Daoy (cell line): ENCODE measurements around the gene FBXO17. TPM values are rescaled to one million over a fixed set of nuclear protein-coding genes. Genes with fewer than 3 reads are reported as not detected.

ENCODE experiments used
- DNase-seq: peaks from one replicate; pipeline ENCODE4 v3.0.0-alpha.2; 2015; ENCODE audit warnings: low read depth
- total RNA-seq: library from RNA; depleted of rRNA; stranded (reverse); fragments of >200 nt; shearing (Covaris generic); gene quantifications from 2 replicates; pipeline ENCODE4 v1.2.3, GENCODE V29; 2014; rRNA removed

FBXO17 gene
- total RNA-seq, 1 experiment from 2014 or later, result 12.6 TPM

DNA sequence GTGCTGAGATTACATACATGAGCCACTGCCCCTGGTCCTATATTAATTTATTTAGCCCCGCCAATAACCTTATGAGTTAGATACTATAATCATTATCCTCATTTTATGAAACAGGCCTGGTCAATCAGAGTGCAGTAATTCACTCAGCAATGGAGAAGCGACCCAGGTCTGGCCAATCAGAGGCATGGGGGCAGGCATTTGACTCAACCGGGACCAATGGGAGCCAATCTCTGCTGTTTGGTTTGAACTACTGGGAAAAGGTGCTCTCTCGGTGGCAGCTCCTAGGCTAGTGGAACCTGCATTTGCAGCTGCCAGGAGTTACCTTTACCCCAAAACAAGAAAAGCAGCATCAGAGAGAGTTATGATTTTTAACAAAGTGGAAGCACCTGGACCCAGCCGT, 82.7 kb downstream of the FBXO17 start:
- no peak for DNase-seq

- no peak for DNase-seq
These were observed 83.8 kb downstream of the FBXO17 start for GRCh38 chr19:38891771-38892170.

Other genes with a start within 250 kb of the FBXO17 start
- not detected in 2 replicates for gene CAPN12, start 231.3 kb downstream of the FBXO17 start, total RNA-seq
- gene LGALS7, start 202.2 kb downstream of the FBXO17 start, total RNA-seq, result not detected in 2 replicates
- not detected in 2 replicates for gene LGALS7B, start 186.5 kb downstream of the FBXO17 start, total RNA-seq
- gene LGALS4, start 162.8 kb downstream of the FBXO17 start, total RNA-seq, result not detected in 2 replicates
- 23.8 and 24.5 TPM in 2 replicates for gene ECH1, start 143.9 kb downstream of the FBXO17 start, total RNA-seq
- 293 and 361 TPM in 2 replicates for gene HNRNPL, start 125.8 kb downstream of the FBXO17 start, total RNA-seq
- gene RINL, start 97.5 kb downstream of the FBXO17 start, total RNA-seq, result 2.8 and 2.9 TPM in 2 replicates
- 21.8 and 26.6 TPM in 2 replicates for gene SIRT2, start 76.1 kb downstream of the FBXO17 start, total RNA-seq
- 45.8 and 62.5 TPM in 2 replicates for gene NFKBIB, start 75.8 kb downstream of the FBXO17 start, total RNA-seq
- not detected in 2 replicates for gene CCER2, start 63.6 kb downstream of the FBXO17 start, total RNA-seq
- 39.1 and 45.1 TPM in 2 replicates for gene SARS2, start 45.0 kb downstream of the FBXO17 start, total RNA-seq
- gene MRPS12, start 44.8 kb downstream of the FBXO17 start, total RNA-seq, result 60.5 and 102 TPM in 2 replicates
- gene FBXO27, start 56.8 kb upstream of the FBXO17 start, total RNA-seq, result 2.6 and 22.7 TPM in 2 replicates
- gene ACP7, start 108.6 kb upstream of the FBXO17 start, total RNA-seq, result 0.57 TPM in 1 of 2 replicates, not detected in the other
- 4.2 and 9.8 TPM in 2 replicates for gene PAK4, start 150.0 kb upstream of the FBXO17 start, total RNA-seq
- 0.40 TPM in 1 of 2 replicates, not detected in the other for gene NCCRP1, start 221.2 kb upstream of the FBXO17 start, total RNA-seq
- gene SYCN, start 228.5 kb upstream of the FBXO17 start, total RNA-seq, result not detected in 2 replicates